ENCODE data around the gene ATP7B.

DNA sequence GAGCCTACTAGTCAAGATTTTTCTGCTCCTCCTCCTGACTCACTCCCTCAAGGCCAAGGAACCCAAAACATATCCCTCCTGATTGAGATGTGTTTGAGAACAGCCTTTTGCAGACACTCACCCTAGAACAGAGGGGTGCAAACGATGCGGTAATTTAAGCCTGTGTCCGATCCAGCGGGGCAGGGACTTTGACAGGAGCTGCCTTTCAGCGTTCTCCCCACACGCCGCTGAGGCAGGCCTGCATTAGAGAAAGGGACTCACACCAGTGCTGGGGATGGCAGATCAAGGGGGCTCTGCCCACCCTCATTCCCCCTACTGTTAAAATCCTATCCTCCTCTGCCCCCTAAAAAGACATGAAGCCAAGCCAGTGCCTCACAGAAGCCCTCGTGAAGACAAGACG is 79.0 kb downstream of the ATP7B start:
- TF ChIP-seq SUZ12 (IDR thresholded peaks at IDR 0.05; ENCODE audit: extremely low read depth, insufficient read depth, insufficient read length): no peak
- no peak for TF ChIP-seq ZNF274 (IDR thresholded peaks at IDR 0.05; ENCODE audit: low read depth, low read length)

Data from NT2/D1 (cell line).